Pancreas (tissue), 10 donors: ENCODE measurements around the gene RAB3D. TPM values are rescaled to one million over a fixed set of nuclear protein-coding genes. Genes with fewer than 3 reads are reported as not detected.

Experiments
- ATAC-seq, 4 donors: fragments of 200-7000 bp; cut with Tn5 transposase; one replicate each; pipeline versions ENCODE4 v1.8.0 to v1.9.1; 2020; ENCODE audit warnings: mild to moderate bottlenecking in 4 of 4, moderate library complexity in 4 of 4
- DNase-seq, 6 donors: peaks; one replicate each; pipeline ENCODE4 v3.0.0-alpha.2; 2020
- FAIRE-seq: peaks from 2 replicates; lab custom pipeline; 2012; peaks lifted over from hg19 to GRCh38; lab: Jason Lieb, UNC
- H3K27ac ChIP-seq, 4 donors: fragments of 200-600 bp; sonication (generic); 1 replicate in 3 of 4; 2 replicates in 1 of 4; pipeline versions ENCODE4 v1.5.0 to v1.8.0; 2020
- H3K27me3 ChIP-seq, 4 donors: fragments of 200-600 bp; one replicate each; pipeline ENCODE4 v1.8.0; 2021
- H3K36me3 ChIP-seq, 3 donors: fragments of 200-600 bp; sonication (generic) in 1 of 3; one replicate each; pipeline versions ENCODE4 v1.5.0 to v1.8.0; 2020 to 2021
- H3K4me1 ChIP-seq, 3 donors: fragments of 200-600 bp; one replicate each; pipeline ENCODE4 v1.8.0; 2021
- H3K4me3 ChIP-seq, 4 donors: fragments of 200-600 bp; sonication (generic) in 2 of 4; one replicate each; pipeline versions ENCODE4 v1.5.0 to v1.8.0; 2020 to 2021
- H3K9me3 ChIP-seq, 4 donors: fragments of 200-600 bp; one replicate each; pipeline ENCODE4 v1.8.0; 2021
- WGBS, 2 donors: extraction: QIAGEN DNeasy Blood & Tissue Kit; methylation state at CpG; one replicate each; pipeline ENCODE4 v1.1.7; 2013; 5-methylcytosine and 5-hydroxymethylcytosine counted together
- intact Hi-C, 3 donors: fragments of 100-400 bp; cut with DNase I; formaldehyde crosslinking; loops; one replicate each; pipeline versions ENCODE4 v1.11.1 to v1.14.2; 2022
- polyA plus RNA-seq, 2 donors: library from polyadenylated mRNA; stranded (reverse); fragments of 200-250 nt; gene quantifications; one replicate each; pipeline ENCODE4 v1.2.3, GENCODE V29; 2013
- total RNA-seq, 6 donors: library from RNA; stranded (reverse); fragmentation: NEBNext Ultra II Directional in 4 of 6; extraction: Animal tissue kit (Norgen Biotek cat#: 25700) in 4 of 6; gene quantifications; one replicate each; pipeline versions ENCODE4 v1.2.1 to v1.2.4, GENCODE V29; 2021 to 2023
- TF ChIP-seq, protein P1 (sequence below), 4 donors: fragments of 200-600 bp; sonication (generic) in 3 of 4; IDR thresholded peaks; one replicate each; pipeline versions ENCODE4 v1.5.0 to v1.8.0; 2021; ENCODE audit warnings: antibody characterized with exemption in 4 of 4
- donor health status: healthy with polysubstance abuse.
- donor health status: DM: no; HTN: no; CAD: no; lungs with moderate emphysema.
- donor health status: DM: no; HTN: no; CAD: no.
- donor health status: control.
- donor health status: control.
- donor health status: Bipolar disorder and iron deficiency.
- donor health status: DM: yes; HTN: yes; CAD: no.
- donor health status: DM: no; HTN: no; CAD: no.
- donor health status: DM: no; HTN: no; CAD: no.
- donor health status: DM: yes; HTN: yes; CAD: no.

Gene RAB3D
- total and polyA plus RNA-seq, 8 donors, result 11.0 to 134 (median 92.3) TPM

DNA sequence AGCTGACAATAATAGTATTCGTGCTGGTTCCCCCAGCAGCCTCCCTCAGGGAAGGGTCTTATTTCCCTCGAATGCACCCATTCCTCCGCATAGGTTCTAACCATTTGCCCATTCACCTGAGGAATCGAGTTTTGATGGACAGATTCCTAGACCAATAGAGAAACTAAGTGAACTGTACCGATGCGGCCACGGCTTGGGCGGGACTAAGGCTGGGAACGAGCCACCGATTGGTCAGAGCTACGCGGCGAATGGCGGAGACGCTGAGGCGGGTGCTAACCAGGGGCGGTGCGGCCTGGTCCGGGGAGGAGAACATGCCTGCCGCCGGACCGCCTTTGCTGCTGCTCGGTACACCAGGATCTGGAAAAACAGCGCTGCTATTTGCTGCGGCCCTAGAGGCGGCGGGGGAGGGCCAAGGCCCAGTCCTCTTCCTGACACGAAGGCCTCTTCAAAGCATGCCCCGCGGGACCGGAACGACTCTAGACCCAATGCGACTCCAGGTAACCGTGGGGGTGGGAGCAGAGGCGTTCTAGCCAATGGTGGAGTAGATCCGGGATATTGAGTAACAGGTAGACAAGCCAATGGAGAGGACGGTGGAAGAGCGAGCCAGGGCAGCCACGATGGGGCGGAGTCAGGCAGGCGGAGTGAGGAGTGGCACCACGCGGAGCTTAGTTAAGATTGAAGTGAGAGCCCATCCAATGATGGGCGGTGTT, 35.1 kb upstream of the RAB3D start, which contains the start of gene SWSAP1:
Gene SWSAP1, plus strand, starts transcription at position 234 of the 710 bp plus-strand sequence. Its CDS starts 15 bp downstream, at position 249.
- ATAC-seq, result peak; percentile 92 to 94 (median 92)
- intact Hi-C loops, result no loop called here

DNA sequence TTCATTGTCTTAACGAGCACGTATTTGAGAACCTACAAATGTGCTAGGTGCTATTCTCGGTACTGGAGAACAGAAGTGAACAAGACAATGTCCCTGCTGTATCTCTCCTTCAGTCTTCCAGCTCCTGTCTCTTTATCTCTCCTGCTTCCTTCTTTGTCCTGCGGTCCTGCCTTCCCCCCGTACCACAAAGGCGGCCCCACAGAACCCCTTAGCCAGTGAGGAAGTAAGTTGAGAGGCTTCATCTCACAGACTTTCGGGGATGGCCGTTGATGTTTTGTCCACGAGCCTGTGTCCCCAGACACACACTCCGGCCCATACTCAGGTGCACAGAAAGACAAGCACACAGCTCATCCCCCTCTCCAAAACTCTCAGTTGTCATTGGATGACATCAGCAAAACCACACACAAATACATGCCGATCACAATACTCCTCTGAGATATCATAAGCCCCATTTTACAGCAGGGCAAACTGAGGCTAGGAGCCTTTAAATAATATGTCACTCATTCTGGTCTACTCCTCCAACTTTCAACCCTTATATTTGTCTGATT, 34.5 kb upstream of the RAB3D start:
- H3K27ac ChIP-seq, result peak overlapping the region; percentile 79 to 97 (median 93)
- WGBS, 2 donors, result 37 to 41% methylated on average over 11 of the region's 11 CpGs
- H3K4me3 ChIP-seq, result peak overlapping the region; percentile 33 to 51 (median 46)

More for the DNA sequence above, 35.1 kb upstream of the RAB3D start, which contains the start of gene SWSAP1:
- peaks cover 4 to 28% (median 5%) of the 10 kb centered on the region in 3 donors for H3K4me1 ChIP-seq
- DNase-seq (peak; percentile 95 to 99 (median 99)), FAIRE-seq (peak; percentile 94)
- H3K27me3 ChIP-seq, result no peaks in the 10 kb centered on the region
- 0% methylated on average over 44 of the region's 44 CpGs for WGBS, 2 donors
- TF ChIP-seq, protein P1, sequence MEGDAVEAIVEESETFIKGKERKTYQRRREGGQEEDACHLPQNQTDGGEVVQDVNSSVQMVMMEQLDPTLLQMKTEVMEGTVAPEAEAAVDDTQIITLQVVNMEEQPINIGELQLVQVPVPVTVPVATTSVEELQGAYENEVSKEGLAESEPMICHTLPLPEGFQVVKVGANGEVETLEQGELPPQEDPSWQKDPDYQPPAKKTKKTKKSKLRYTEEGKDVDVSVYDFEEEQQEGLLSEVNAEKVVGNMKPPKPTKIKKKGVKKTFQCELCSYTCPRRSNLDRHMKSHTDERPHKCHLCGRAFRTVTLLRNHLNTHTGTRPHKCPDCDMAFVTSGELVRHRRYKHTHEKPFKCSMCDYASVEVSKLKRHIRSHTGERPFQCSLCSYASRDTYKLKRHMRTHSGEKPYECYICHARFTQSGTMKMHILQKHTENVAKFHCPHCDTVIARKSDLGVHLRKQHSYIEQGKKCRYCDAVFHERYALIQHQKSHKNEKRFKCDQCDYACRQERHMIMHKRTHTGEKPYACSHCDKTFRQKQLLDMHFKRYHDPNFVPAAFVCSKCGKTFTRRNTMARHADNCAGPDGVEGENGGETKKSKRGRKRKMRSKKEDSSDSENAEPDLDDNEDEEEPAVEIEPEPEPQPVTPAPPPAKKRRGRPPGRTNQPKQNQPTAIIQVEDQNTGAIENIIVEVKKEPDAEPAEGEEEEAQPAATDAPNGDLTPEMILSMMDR (IDR thresholded peaks at IDR 0.05), result no peak
- peak within 1 kb of the TSS; percentile 79 to 97 (median 93) for H3K27ac ChIP-seq
- peak within 1 kb of the TSS; percentile 33 to 51 (median 46) for H3K4me3 ChIP-seq
- H3K36me3 ChIP-seq, result no peaks in the 10 kb centered on the region
- H3K9me3 ChIP-seq, result no peaks in the 10 kb centered on the region

DNA sequence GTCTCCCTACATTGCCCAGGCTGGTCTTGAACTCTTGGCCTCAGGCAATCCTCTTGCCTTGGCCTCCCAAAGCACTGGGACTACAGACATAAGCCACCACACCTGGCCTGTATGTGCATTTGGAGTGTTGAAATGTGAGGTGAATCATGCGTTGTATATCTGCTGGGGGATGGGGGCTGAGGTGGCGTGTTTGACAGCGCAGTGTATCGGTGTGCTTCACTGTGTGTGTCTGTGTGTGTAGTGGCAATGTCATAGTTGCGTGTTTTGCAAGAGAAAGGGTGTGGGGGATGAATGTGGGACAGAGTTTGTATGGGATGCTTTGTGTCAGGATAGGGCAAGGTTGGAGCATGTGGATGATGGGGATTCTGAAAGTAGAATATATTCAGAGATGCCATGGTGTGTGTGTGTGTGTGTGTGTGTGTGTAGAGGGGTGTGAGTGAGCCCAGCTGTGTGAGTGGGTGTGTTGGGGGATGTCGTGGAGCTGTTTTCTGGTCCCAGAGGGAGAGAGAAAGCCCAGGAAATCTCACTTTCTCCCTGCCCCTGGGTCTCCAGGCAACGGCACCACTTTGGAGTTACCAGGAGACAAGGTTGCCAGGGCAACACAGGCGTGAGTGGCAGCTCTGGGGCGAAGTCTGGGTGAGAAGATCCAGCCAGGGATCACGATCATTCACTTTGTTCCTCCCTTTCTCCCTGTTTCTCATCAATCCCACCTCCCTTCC, 33.9 kb upstream of the RAB3D start:
- DNase-seq (peak in 2 of 6 donors; percentile 35 to 39), ATAC-seq (peak in 1 of 4 donors; percentile 20), FAIRE-seq (no peak)
- intact Hi-C loops, result no loop called here
- no peaks in the 10 kb centered on the region for H3K27me3 ChIP-seq
- no peaks in the 10 kb centered on the region for H3K36me3 ChIP-seq
- H3K4me1 ChIP-seq, result peaks cover 4 to 23% (median 5%) of the 10 kb centered on the region in 3 donors
- TF ChIP-seq, protein P1 (IDR thresholded peaks at IDR 0.05), result no peak
- no peaks in the 10 kb centered on the region for H3K9me3 ChIP-seq
- no peak overlapping the region for H3K4me3 ChIP-seq
- WGBS, 2 donors, result 53 to 55% methylated on average over 10 of the region's 10 CpGs
- H3K27ac ChIP-seq, result peak overlapping the region in 1 of 4 donors; percentile 79

More for the DNA sequence above, 34.5 kb upstream of the RAB3D start:
- DNase-seq (peak in 1 of 6 donors; percentile 22), ATAC-seq (no peak), FAIRE-seq (no peak)
- Histone ChIP-seq H3K9me3 (no peaks in the 10 kb centered on the region), H3K27me3 (no peaks in the 10 kb centered on the region), H3K4me1 (peaks cover 4 to 28% (median 5%) of the 10 kb centered on the region in 3 donors), H3K36me3 (no peaks in the 10 kb centered on the region)
- intact Hi-C loops, result no loop called here
- TF ChIP-seq, protein P1 (IDR thresholded peaks at IDR 0.05), result no peak

DNA sequence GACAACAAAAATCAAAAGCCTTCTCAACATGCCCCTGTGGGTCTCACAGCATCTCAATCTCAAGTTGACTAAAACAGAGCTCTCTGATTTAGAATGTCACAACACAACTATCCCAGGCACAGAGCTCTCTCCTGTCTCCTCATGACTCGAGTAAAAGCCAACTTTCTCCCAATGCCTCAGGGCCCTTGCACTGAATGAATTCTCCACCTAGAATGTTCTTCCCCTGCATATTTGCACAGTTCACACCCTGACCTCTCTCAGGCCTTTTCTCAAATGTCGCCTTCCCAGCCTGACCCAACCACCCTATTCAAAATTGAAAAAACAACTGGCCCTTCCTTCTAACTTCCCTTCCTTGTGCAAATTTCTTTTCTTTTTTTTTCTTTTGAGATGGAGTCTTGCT, 31.3 kb upstream of the RAB3D start:
- no peak overlapping the region for H3K4me3 ChIP-seq

More for the DNA sequence above, 31.3 kb upstream of the RAB3D start:
- intact Hi-C loops, result no loop called here
- Histone ChIP-seq H3K36me3 (no peaks in the 10 kb centered on the region), H3K4me1 (peaks cover 4 to 11% (median 5%) of the 10 kb centered on the region in 3 donors), H3K27ac (no peak overlapping the region), H3K27me3 (no peaks in the 10 kb centered on the region), H3K9me3 (no peaks in the 10 kb centered on the region)
- 90 to 93% methylated on average over 2 of the region's 2 CpGs for WGBS, 2 donors
- DNase-seq (no peak), FAIRE-seq (no peak), ATAC-seq (no peak)
- TF ChIP-seq, protein P1 (IDR thresholded peaks at IDR 0.05), result no peak
